SU-DHL-6 (cell line): ENCODE results near the gene LTF.
"Not testable (repeated sequence)": the region's sequence is repeated elsewhere in the genome, so short reads cannot be mapped to it uniquely, and the experiment has no call there.

Source experiments
- H2AFZ ChIP-seq: fragments of 200-600 bp; sonication (generic); 2 replicates; pipeline ENCODE4 v1.6.1; 2014; ENCODE audit warnings: low read depth, mild to moderate bottlenecking, moderate library complexity, mixed read lengths, antibody characterized with exemption, low read length; ENCODE audit not compliant: severe bottlenecking
- H3F3A ChIP-seq: fragments of 200-600 bp; shearing (Covaris generic); 2 replicates; pipeline ENCODE4 v1.6.0; 2016; ENCODE audit warnings: antibody characterized with exemption, mild to moderate bottlenecking; ENCODE audit not compliant: insufficient read depth
- H3K27ac ChIP-seq: fragments of 200-600 bp; sonication (generic); 2 replicates; pipeline ENCODE4 v1.5.1; 2016; ENCODE audit warnings: low read depth, mild to moderate bottlenecking, low read length, moderate library complexity, mixed read lengths
- H3K27me3 ChIP-seq: fragments of 200-600 bp; sonication (generic), shearing (Covaris generic); 2 replicates; pipeline ENCODE4 v1.6.0; 2014; ENCODE audit warnings: mild to moderate bottlenecking, low read length
- H3K36me3 ChIP-seq: fragments of 200-600 bp; sonication (generic); 2 replicates; pipeline ENCODE4 v1.6.1; 2014; ENCODE audit warnings: mild to moderate bottlenecking, low read length, mixed read lengths
- H3K4me2 ChIP-seq: fragments of 300-600, 200-600 bp; shearing (Covaris generic), sonication (generic); 2 replicates; pipeline ENCODE4 v1.6.0; 2014; ENCODE audit warnings: low read length, low read depth, mild to moderate bottlenecking; ENCODE audit not compliant: poor library complexity, severe bottlenecking
- H3K4me3 ChIP-seq: fragments of 200-600 bp; sonication (generic); 2 replicates; pipeline ENCODE4 v1.5.1; 2014; ENCODE audit warnings: antibody characterized with exemption, low read length, mild to moderate bottlenecking, mixed read lengths; ENCODE audit not compliant: insufficient read depth, poor library complexity, severe bottlenecking
- H3K79me2 ChIP-seq: fragments of 200-600 bp; sonication (generic); 2 replicates; pipeline ENCODE4 v1.6.1; 2014; ENCODE audit warnings: mild to moderate bottlenecking, low read length, moderate library complexity; ENCODE audit not compliant: insufficient read depth
- H3K9ac ChIP-seq: fragments of 200-600 bp; sonication (generic); 2 replicates; pipeline ENCODE4 v1.7.0; 2014; ENCODE audit warnings: mild to moderate bottlenecking, low read length
- H3K9me2 ChIP-seq: fragments of 200-600 bp; sonication (generic); replicated peaks from 2 replicates; pipeline ENCODE4 v1.6.1; 2014; ENCODE audit warnings: low read length; ENCODE audit not compliant: insufficient read depth
- H3K9me3 ChIP-seq: fragments of 200-600 bp; sonication (generic); 2 replicates; pipeline ENCODE4 v1.6.1; 2014; ENCODE audit warnings: low read length, mixed read lengths; ENCODE audit not compliant: insufficient read depth
- H4K20me1 ChIP-seq: fragments of 200-600 bp; sonication (generic); 2 replicates; pipeline ENCODE4 v1.6.1; 2014; ENCODE audit warnings: low read depth, mild to moderate bottlenecking, antibody characterized with exemption, low read length, moderate library complexity, mixed read lengths
- CTCF ChIP-seq: fragments of 200-600 bp; sonication (generic); IDR thresholded peaks from one replicate; pipeline ENCODE4 v1.5.1; 2017; ENCODE audit warnings: antibody characterized with exemption, mild to moderate bottlenecking, low read length, moderate library complexity; ENCODE audit not compliant: insufficient read depth, poor library complexity, severe bottlenecking
- EZH2phosphoT487 ChIP-seq: fragments of 200-600 bp; sonication (generic), shearing (Covaris generic); conservative IDR thresholded peaks from 2 replicates; pipeline ENCODE4 v1.6.1; 2018; ENCODE audit warnings: mild to moderate bottlenecking, antibody characterized with exemption, low read length, moderate library complexity, mixed read lengths

Gene LTF

GRCh38 chr3:46496746-46497555, 32.2 kb upstream of the LTF start:
- no peak overlapping the region for H3K27ac ChIP-seq
- H3K4me3 ChIP-seq: no peak overlapping the region
- no peaks in the 10 kb centered on the region for H3K9me3 ChIP-seq
- H3K36me3 ChIP-seq: no peaks in the 10 kb centered on the region
- H3K27me3 ChIP-seq: no peaks in the 10 kb centered on the region
- no peaks in the 10 kb centered on the region for H3K9me2 ChIP-seq
- no peak overlapping the region for H2AFZ ChIP-seq
- no peaks in the 10 kb centered on the region for H3K79me2 ChIP-seq
- H3F3A ChIP-seq: no peaks in the 10 kb centered on the region
- H4K20me1 ChIP-seq: no peaks in the 10 kb centered on the region
- peak overlapping the region; percentile 38; the same call in 1 of the 2 replicates for H3K9ac ChIP-seq
- no peak overlapping the region for H3K4me2 ChIP-seq
- TF ChIP-seq EZH2phosphoT487 (no peak), CTCF (peak; percentile 72)

GRCh38 chr3:46495901-46496456, 31.3 kb upstream of the LTF start:
- Histone ChIP-seq H3K27ac (no peak overlapping the region), H3K27me3 (no peaks in the 10 kb centered on the region), H3K9me3 (no peaks in the 10 kb centered on the region), H4K20me1 (no peaks in the 10 kb centered on the region), H3F3A (0 out of 2 replicates have a peak, but pooled peaks cover 1% of the 10 kb centered on the region), H2AFZ (no peak overlapping the region), H3K4me3 (no peak overlapping the region), H3K79me2 (no peaks in the 10 kb centered on the region), H3K36me3 (no peaks in the 10 kb centered on the region), H3K9me2 (no peaks in the 10 kb centered on the region), H3K9ac (no peak overlapping the region), H3K4me2 (no peak overlapping the region)
- TF ChIP-seq CTCF (no peak), EZH2phosphoT487 (no peak)

GRCh38 chr3:46494491-46494890, 29.8 kb upstream of the LTF start:
- not testable (repeated sequence) for H3K27me3 ChIP-seq, H4K20me1 ChIP-seq, H3K36me3 ChIP-seq, H3K27ac ChIP-seq, H3K9me3 ChIP-seq, H3K4me2 ChIP-seq, H3K4me3 ChIP-seq, H3F3A ChIP-seq, H2AFZ ChIP-seq, H3K79me2 ChIP-seq, H3K9me2 ChIP-seq, H3K9ac ChIP-seq

- Histone ChIP-seq H3K79me2 (no peaks in the 10 kb centered on the region), H3K4me2 (no peak overlapping the region), H3K9me2 (no peaks in the 10 kb centered on the region), H2AFZ (no peak overlapping the region), H3K27ac (peak overlapping the region; percentile 9; the same call in 1 of the 2 replicates), H3K9me3 (no peaks in the 10 kb centered on the region), H3F3A (0 out of 2 replicates have a peak, but pooled peaks cover 4% of the 10 kb centered on the region), H3K9ac (no peak overlapping the region), H3K36me3 (no peaks in the 10 kb centered on the region), H3K4me3 (no peak overlapping the region), H3K27me3 (no peaks in the 10 kb centered on the region), H4K20me1 (no peaks in the 10 kb centered on the region)
- TF ChIP-seq EZH2phosphoT487 (no peak), CTCF (no peak)
Observed at GRCh38 chr3:46492890-46493547, 28.3 kb upstream of the LTF start.
